H54 (cell line): ENCODE results near the gene TUNAR.

Source experiments
- DNase-seq: peaks from one replicate; pipeline ENCODE4 v3.0.0; 2011; ENCODE audit warnings: low spot score, mixed read lengths; ENCODE audit not compliant: insufficient read length
- FAIRE-seq: peaks from 3 replicates; lab custom pipeline; 2011; peaks lifted over from hg19 to GRCh38; lab: Jason Lieb, UNC
- POLR2A ChIP-seq: IDR thresholded peaks from 2 replicates; pipeline ENCODE4 v1.6.1; 2011; ENCODE audit warnings: low read depth, mild to moderate bottlenecking, low read length

The TUNAR gene

DNA sequence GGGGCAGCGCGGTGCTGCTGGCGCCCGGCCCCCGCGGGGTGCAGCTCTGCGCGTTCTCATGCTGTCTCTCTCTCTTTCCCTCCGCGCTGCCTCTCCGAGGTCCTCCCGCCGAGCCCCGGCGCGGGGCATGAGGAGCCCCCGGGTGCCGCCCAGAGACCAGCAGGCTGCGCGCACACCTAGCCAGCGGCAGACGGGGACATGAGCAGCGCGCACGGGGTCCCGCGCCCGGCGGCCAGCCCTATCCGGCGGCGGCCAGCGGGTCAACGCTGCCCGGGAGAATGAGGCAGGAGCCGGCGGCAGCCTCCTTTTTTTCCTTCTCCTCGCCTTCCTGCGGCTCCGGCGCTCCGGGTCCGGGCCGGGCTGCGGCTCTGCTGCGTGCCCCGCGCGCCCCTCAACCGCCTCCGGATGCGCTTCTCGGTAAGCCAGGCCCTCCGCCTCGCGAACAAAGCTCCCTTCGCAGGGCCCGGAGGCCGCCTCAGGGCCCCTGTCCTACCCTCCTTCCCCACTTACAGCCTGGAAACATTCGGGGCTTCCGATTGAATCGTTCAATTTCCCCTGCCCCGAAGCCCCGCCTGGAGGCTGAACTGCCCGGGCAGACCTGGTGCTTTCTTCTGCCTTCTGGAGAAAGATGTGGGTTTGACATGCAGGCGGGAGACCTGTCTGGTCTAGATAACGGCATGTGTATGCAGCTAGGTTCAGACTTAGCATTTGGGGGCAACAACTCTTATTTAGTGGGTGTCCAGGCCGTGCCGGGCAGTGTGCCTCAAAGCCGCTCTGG is at the start of gene TUNAR:
Gene TUNAR (plus strand): TSS at position 72 of the 778 bp plus-strand sequence.
- no peak for TF ChIP-seq POLR2A
- FAIRE-seq (no peak), DNase-seq (no peak)

DNA sequence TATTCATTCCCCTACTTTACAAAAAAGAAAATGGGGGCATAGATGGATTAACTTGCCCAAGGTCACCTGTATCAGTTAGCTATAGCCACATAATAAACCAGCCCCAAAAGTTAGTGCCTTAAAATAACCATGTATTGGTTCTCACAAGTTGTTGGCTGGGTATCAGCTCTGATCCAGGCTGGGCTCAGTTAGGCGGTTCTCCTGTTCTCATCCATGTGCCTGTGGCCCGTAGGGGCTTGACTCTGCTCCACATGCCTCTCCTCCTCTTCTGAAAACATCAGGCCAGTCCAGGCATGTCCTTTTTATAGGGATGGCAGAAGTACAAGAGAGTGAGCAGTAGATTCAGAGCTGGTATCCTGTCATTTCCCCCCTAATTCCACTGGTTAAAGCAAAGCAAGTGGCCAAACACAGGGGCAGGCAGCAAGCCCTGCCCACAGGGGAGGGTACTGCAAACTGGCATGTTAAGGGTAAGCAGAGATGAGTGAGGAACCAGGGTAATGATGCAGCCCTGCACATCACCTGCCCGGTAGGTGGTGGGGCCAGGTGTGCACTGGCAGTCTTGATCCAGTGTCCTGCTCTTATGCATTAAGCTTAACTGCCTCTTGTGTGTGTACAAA is 47.9 kb upstream of the TUNAR start:
- TF ChIP-seq POLR2A, result no peak
- DNase-seq (no peak), FAIRE-seq (no peak)

DNA sequence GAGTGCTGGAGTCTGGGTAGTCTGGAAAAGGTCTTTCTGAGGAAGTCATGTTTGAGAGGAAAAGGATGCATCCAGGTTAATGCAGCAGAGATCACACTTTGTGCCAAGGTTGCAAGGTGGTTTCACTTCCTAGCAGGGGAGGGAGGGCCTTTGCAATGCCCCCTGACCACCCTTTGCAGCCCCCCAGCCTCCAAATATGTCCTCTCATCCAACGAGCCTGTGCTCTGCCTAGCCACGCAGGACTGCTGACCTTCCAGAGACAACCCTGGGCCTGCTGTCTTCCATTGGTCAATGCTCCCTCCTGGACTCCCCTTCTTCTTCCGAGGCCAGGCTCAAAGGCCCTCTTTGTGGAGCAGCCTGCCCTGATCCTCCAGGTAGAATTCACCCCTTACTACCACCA is 47.3 kb upstream of the TUNAR start:
- DNase-seq (no peak), FAIRE-seq (no peak)
- no peak for TF ChIP-seq POLR2A

DNA sequence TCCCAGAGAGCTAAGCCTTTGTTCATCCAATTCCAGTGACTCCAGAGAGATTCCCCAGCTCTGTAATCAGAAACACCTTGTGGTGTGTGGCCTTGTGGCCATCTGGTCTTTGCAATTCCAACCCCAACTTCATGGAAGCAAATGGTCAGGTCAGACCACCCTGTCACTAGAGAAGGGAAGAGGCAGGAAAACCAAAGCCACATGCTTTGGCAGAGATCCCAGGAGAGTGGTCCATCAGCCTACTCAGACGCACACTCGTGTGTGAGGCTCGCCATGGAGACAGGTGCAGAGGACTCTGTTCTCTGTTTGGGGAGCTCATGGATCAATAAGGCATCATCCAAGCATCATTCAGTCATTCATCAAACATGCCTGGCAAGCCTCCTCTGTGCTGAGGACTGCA is 46.2 kb upstream of the TUNAR start:
- no peak for TF ChIP-seq POLR2A
- DNase-seq (no peak), FAIRE-seq (no peak)

DNA sequence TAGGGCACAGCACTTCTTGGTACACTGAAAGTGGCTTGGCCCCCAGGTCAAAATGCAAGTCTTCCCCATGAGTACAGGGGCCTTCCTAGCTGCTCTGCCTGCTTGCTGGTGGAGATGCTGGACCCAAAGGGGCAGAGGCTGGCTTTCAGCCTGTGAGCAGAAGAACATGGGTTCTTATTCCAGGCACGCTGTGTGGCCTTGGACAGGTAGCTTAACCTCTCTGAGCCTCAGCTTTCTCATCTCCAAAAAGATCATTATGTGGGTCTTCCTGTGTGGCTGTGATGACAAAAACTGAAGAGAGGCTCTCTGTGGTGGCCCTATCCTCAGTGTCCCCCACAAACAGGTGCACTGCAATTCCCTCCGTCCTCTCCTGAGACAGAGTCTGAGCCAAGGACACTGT is 45.6 kb upstream of the TUNAR start:
- FAIRE-seq (no peak), DNase-seq (no peak)
- TF ChIP-seq POLR2A, result no peak

DNA sequence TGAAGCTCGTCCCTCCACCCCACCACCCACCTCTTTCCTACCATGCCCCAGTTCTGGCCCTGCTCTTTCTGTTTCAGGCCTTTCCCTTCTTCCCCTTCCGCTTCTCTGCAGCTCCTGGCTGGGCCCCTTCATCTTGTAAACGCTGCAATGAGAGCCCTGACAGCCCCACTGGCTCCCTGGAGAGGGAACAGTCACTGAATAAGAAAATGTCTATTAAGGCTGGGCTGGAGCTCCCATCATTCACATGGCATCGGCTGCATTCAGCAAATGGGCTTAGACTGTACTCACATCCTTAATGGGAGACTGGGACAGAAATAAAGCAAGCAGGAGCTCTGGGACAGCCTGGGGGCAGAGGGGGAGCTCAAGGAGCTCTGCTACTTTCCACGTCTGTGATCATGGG is 45.2 kb upstream of the TUNAR start:
- no peak for TF ChIP-seq POLR2A
- FAIRE-seq (no peak), DNase-seq (no peak)

DNA sequence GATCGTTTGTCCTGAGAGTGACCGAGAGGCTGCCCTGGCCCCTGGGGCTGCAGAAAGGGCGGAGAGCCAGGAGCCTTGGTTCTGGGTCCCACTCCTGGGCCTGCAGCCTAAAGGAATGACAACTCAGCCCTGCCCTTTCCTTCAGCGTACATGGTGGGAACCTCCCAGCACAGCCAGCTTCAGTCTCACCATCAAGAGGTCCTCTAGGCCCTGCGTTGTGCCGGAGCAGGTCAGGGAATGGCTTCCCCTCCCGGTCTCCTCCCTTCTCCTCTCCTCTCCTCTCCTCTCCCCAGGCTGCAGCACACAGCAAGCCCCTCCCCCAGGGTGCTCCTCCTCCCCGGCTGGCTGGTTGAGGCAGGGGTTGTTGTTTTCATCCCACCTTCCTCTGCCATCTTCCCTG is 44.6 kb upstream of the TUNAR start:
- DNase-seq (no peak), FAIRE-seq (no peak)
- TF ChIP-seq POLR2A, result no peak

DNA sequence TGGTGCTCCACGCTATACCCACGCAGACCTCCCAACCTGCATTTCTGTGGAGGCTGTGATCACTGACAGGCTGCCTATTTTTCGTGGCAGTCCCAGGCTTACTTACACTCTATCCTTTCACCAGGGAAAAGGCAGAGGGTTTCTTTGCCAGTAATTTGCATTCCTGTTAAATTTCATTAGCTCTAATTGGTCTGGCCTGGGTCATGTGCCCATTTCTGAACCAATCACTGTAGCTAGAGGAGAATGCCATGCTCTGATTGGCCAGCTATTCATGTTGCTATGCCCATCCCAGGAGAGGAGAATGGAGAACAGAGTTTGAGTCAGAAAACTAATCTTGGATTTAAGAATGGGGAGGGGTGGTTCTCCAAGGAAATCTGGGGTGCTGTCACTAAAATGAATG is 43.2 kb upstream of the TUNAR start:
- no peak for FAIRE-seq
- DNase-seq, result no peak
- TF ChIP-seq POLR2A, result no peak

DNA sequence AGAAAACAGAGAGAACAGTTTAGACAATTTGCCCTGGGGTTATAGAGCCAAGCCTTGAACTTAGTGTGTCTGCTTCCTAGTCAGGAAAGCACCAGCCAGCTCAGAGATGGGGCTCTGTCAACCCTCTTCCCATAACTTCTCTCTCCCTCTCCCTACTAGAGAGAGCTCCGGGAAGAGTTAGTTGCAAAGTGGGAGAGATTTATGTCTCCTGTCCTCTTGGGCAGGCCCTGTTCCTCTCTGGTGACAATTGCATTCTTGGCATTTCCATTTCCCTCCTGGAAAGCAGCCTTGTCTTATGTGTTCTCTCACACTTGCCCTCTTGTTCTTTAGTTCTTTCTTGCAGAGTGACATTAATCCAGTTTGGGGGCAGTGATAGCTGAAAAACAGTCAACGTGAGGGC is 42.1 kb upstream of the TUNAR start:
- TF ChIP-seq POLR2A, result no peak
- DNase-seq (no peak), FAIRE-seq (no peak)

DNA sequence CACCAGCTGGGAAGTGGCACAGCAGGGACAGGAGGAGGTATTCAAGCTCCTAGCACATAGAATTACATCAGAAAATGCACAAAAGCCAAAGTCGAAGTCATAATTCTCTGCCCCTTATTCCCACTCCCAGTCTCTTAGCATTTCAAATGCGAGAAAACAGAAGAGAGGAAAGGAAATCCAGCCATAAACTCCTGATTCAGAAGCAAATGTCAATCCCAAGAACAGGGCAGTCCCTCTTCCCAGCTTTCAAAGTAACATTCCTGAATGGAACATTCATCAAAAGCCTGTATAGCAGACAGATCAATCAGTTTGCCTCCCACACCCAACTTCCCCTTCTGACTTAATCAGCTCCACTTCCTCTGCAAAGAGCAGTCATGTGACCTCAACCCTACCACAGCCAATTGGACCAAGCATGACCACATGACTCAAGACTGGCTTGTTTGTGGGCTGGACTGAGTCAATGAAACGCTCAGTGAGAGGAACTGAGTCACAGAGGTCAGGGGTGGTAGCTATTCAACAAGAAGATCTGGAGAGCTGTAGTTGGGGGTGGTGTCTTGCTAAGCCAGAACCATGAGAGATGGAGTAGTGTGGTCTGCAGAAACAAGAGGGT is 41.4 kb upstream of the TUNAR start:
- no peak for FAIRE-seq
- no peak for DNase-seq
- TF ChIP-seq POLR2A, result no peak

DNA sequence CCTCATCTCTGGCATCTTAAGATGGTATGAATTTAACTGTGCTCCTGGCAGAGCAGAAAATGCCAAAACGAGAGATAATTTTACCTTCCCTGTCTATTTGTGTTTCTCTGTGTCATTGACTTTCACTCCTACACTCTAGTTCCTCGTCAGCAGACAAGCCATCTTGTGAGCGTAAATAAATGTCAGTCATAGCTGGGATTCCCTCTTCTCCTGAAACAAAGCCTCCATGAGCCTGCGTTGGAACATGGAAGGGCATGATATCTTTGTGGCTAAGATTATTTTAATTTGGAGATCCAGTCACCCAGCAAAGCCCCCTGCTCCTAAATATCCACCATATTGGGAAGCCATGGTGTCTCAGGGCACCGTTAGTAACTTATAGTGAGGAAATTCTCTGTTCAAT is 37.8 kb upstream of the TUNAR start:
- TF ChIP-seq POLR2A, result no peak
- DNase-seq, result no peak
- FAIRE-seq, result no peak

DNA sequence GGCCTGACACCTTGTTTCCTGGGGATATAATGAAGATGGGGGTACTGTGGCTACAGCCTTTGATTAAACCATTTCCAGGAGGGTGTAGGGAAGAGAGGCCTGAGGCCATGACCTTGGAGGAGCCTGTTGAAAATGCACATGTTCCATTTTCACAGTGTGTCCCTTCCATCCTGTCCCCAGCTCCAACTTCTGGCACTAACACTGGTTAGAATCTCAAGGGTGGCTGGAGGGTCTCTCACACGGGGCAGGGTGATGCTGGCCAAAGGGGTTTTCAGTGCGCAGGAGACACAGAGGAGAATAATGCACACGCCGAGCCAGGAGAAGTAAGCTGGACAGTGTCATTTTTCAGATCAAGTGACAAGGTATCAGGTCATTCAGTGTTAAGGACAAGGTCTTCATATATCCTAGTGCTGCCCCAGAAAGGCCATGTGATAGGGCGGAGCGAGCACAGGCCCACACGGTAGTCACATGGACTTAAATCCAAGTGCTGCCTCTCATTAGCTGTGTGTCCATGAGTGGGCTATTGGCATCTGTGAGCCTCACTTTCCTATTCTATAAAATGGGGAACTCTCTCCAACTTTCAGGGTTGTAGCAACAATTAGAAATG is 36.4 kb upstream of the TUNAR start:
- FAIRE-seq (no peak), DNase-seq (no peak)
- no peak for TF ChIP-seq POLR2A

DNA sequence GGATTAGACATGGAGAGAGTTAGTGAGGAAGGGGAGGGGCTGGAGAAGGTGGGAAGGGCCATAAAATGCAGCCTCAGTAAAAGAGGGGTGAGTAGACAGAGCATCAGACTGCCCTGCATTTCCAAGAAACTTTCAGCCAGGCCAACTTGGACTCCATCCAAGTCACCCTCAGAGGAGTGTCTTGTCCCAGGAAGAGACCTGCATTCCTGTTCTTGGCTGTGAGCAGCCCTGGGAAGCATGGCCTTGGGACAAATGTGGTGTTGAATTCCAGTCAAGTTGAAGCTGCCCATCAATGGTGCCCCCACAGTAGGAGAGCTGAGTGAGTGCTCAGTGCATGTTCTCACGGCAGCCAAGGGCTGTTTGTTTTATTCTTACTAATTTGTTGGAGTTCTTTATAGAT is 35.0 kb upstream of the TUNAR start:
- no peak for DNase-seq
- no peak for FAIRE-seq
- no peak for TF ChIP-seq POLR2A

DNA sequence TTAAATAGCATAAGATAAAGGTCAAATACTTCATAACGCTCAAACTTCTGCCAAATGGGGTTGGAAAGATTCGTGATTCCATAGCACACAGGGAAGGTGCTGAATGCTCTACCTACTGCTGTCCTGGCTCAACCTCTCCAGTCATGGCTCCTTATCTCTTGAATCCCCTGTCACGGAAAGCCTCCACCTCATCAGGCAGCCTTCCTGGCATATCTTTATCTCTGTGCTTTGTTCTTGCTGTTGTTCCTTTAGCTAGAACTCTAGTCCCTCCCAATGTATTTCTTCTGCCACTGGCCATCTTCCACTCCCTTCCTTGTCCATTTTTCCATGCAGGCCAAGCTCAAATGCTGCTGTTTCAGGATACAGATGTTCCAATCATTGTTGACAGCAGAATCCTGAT is 26.9 kb upstream of the TUNAR start:
- no peak for FAIRE-seq
- no peak for TF ChIP-seq POLR2A
- no peak for DNase-seq
